ENCODE measurements around the gene SLC43A2.

- TF ChIP-seq POLR2AphosphoS2 (conservative IDR thresholded peaks at IDR 0.05; ENCODE audit: low read length) (0 out of 2 replicates have a peak, but pooled peaks have one; percentile 86), HDAC2 (IDR thresholded peaks at IDR 0.05) (no peak), EHF (CRISPR knock-in tag; IDR thresholded peaks at IDR 0.05) (no peak)
- TF ChIP-seq, protein P1, sequence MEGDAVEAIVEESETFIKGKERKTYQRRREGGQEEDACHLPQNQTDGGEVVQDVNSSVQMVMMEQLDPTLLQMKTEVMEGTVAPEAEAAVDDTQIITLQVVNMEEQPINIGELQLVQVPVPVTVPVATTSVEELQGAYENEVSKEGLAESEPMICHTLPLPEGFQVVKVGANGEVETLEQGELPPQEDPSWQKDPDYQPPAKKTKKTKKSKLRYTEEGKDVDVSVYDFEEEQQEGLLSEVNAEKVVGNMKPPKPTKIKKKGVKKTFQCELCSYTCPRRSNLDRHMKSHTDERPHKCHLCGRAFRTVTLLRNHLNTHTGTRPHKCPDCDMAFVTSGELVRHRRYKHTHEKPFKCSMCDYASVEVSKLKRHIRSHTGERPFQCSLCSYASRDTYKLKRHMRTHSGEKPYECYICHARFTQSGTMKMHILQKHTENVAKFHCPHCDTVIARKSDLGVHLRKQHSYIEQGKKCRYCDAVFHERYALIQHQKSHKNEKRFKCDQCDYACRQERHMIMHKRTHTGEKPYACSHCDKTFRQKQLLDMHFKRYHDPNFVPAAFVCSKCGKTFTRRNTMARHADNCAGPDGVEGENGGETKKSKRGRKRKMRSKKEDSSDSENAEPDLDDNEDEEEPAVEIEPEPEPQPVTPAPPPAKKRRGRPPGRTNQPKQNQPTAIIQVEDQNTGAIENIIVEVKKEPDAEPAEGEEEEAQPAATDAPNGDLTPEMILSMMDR (IDR thresholded peaks at IDR 0.05) = no peak
These were observed 21.3 kb upstream of the SLC43A2 start, which contains the start of gene RILP for GRCh38 chr17:1649844-1650501.
